Measurements from ENCODE around the gene LRMDA. TPM values are rescaled to one million over a fixed set of nuclear protein-coding genes. Genes with fewer than 3 reads are reported as not detected.

Gene LRMDA
- total and polyA plus RNA-seq, 2 donors (not counting 1 experiment from before 2014, with no cell fraction given), result 0.12 TPM; not detected in 1

- no peaks in the 10 kb centered on the region for H3K79me2 ChIP-seq (ENCODE audit: control insufficient read depth, insufficient read depth, low read length)
- H3K27ac Mint-ChIP-seq, result no peak overlapping the region
- no peak overlapping the region for H2AFZ ChIP-seq (ENCODE audit: insufficient read depth, low read depth, low read length, poor library complexity, severe bottlenecking)
- H3K9me3 ChIP-seq (ENCODE audit: control extremely low read depth in 1 of 3, control insufficient read depth in 2 of 3, insufficient read depth in 1 of 3, low read length in 2 of 3), result no peaks in the 10 kb centered on the region
- no peaks in the 10 kb centered on the region for H4K20me1 ChIP-seq (ENCODE audit: control insufficient read depth, insufficient read depth, low read length, poor library complexity, severe bottlenecking)
- ChIA-PET POLR2A (no interaction called here), CTCF (no interaction called here)
- H3K27me3 Mint-ChIP-seq, result peaks cover 8% of the 10 kb centered on the region
- no peaks in the 10 kb centered on the region for H3K4me1 ChIP-seq (ENCODE audit: control insufficient read depth in 2 of 2, insufficient read depth in 2 of 2, low read length in 2 of 2)
- H3K27me3 ChIP-seq (replicated peaks in 1 of 4; ENCODE audit: control extremely low read depth in 1 of 4, control insufficient read depth in 3 of 4, insufficient read depth in 4 of 4, low read length in 3 of 4), result no peaks in the 10 kb centered on the region
- no peak for DNase-seq
- intact Hi-C loops (cut with micrococcal nuclease), result no loop called here
- H3K27ac ChIP-seq (ENCODE audit: low read length in 2 of 2), result no peak overlapping the region
- H3K9ac ChIP-seq (ENCODE audit: low read length), result no peak overlapping the region
- no peak for ATAC-seq (ENCODE audit: low read depth)
- 100% methylated on average over 1 of the region's 2 CpGs for WGBS (ENCODE audit: insufficient coverage)
- TF ChIP-seq EZH2 (IDR thresholded peaks at IDR 0.05; ENCODE audit: borderline replicate concordance, insufficient read depth, low read depth, low read length, poor library complexity, severe bottlenecking), result no peak
- no peak for TF ChIP-seq CTCF (IDR thresholded peaks at IDR 0.05)
- H3K36me3 ChIP-seq (replicated peaks in 1 of 2; ENCODE audit: control extremely low read depth in 1 of 2, control insufficient read depth in 1 of 2, extremely low read depth in 1 of 2, insufficient read depth in 2 of 2, low read length in 1 of 2), result no peaks in the 10 kb centered on the region
- H3K4me3 Mint-ChIP-seq, result no peak overlapping the region
- no peak overlapping the region for H3K4me3 ChIP-seq (ENCODE audit: control extremely low read depth in 1 of 5, extremely low read depth in 1 of 5, insufficient read depth in 1 of 5, low read depth in 2 of 5, low read length in 4 of 5)
- no peaks in the 10 kb centered on the region for H3K4me1 Mint-ChIP-seq
- no peak overlapping the region for H3K4me2 ChIP-seq (replicated peaks; ENCODE audit: low read depth, low read length, poor library complexity, severe bottlenecking)
- no peaks in the 10 kb centered on the region for H3K9me3 Mint-ChIP-seq (ENCODE audit: insufficient read depth)
Measured at GRCh38 chr10:75919913-75920312, 488.5 kb downstream of the LRMDA start.

- H4K20me1 ChIP-seq (ENCODE audit: control insufficient read depth, insufficient read depth, low read length, poor library complexity, severe bottlenecking), result no peaks in the 10 kb centered on the region
- no peak overlapping the region for H3K27ac ChIP-seq (ENCODE audit: low read length in 2 of 2)
- CTCF ChIA-PET, result no interaction called here
- DNase-seq, result no peak
- H3K4me1 ChIP-seq (ENCODE audit: control insufficient read depth in 2 of 2, insufficient read depth in 2 of 2, low read length in 2 of 2), result no peaks in the 10 kb centered on the region
- H3K79me2 ChIP-seq (ENCODE audit: control insufficient read depth, insufficient read depth, low read length), result no peaks in the 10 kb centered on the region
- Mint-ChIP-seq H3K4me1 (no peaks in the 10 kb centered on the region), H3K9me3 (ENCODE audit: insufficient read depth) (no peaks in the 10 kb centered on the region), H3K27ac (no peak overlapping the region), H3K4me3 (no peak overlapping the region), H3K27me3 (peaks cover 11% of the 10 kb centered on the region)
- POLR2A ChIA-PET, result no interaction called here
- no peak overlapping the region for H3K4me3 ChIP-seq (ENCODE audit: control extremely low read depth in 1 of 5, extremely low read depth in 1 of 5, insufficient read depth in 1 of 5, low read depth in 2 of 5, low read length in 4 of 5)
- no peak overlapping the region for H2AFZ ChIP-seq (ENCODE audit: insufficient read depth, low read depth, low read length, poor library complexity, severe bottlenecking)
- intact Hi-C loops (cut with micrococcal nuclease), result no loop called here
- H3K9ac ChIP-seq (ENCODE audit: low read length), result no peak overlapping the region
- no peaks in the 10 kb centered on the region for H3K36me3 ChIP-seq (replicated peaks in 1 of 2; ENCODE audit: control extremely low read depth in 1 of 2, control insufficient read depth in 1 of 2, extremely low read depth in 1 of 2, insufficient read depth in 2 of 2, low read length in 1 of 2)
- no peaks in the 10 kb centered on the region for H3K27me3 ChIP-seq (replicated peaks in 1 of 4; ENCODE audit: control extremely low read depth in 1 of 4, control insufficient read depth in 3 of 4, insufficient read depth in 4 of 4, low read length in 3 of 4)
- H3K9me3 ChIP-seq (ENCODE audit: control extremely low read depth in 1 of 3, control insufficient read depth in 2 of 3, insufficient read depth in 1 of 3, low read length in 2 of 3), result no peaks in the 10 kb centered on the region
- ATAC-seq (ENCODE audit: low read depth), result no peak
- TF ChIP-seq EZH2 (IDR thresholded peaks at IDR 0.05; ENCODE audit: borderline replicate concordance, insufficient read depth, low read depth, low read length, poor library complexity, severe bottlenecking), result no peak
- TF ChIP-seq CTCF (IDR thresholded peaks at IDR 0.05), result no peak
- H3K4me2 ChIP-seq (replicated peaks; ENCODE audit: low read depth, low read length, poor library complexity, severe bottlenecking), result no peak overlapping the region
Measured at GRCh38 chr10:75922435-75922834, 491.0 kb downstream of the LRMDA start.
